ENCODE measurements around the gene TM7SF2. TPM values are rescaled to one million over a fixed set of nuclear protein-coding genes. Genes with fewer than 3 reads are reported as not detected.

Gene TM7SF2
- 10 to 100 TPM; 17.4 to 18.1 TPM for total RNA-seq

GRCh38 chr11:65111744-65112545, at the start of gene TM7SF2:
TM7SF2 (plus strand) TSS chr11:65111872; CDS start chr11:65112016, 144 bp downstream.
- intact Hi-C loops (cut with DNase I, micrococcal nuclease) = loop anchor here (1.0 to 10.0 kb wide), 9 partner anchors 16 to 867 kb away; partner anchors contain the start of genes VPS51 (in 2 of the 2), ARL2 (in 1 of the 2), ATG2A (in 1 of the 2) and CCDC88B (in 1 of the 2)
- peak within 1 kb of the TSS; percentile 83 for H3K4me3 Mint-ChIP-seq

DNA sequence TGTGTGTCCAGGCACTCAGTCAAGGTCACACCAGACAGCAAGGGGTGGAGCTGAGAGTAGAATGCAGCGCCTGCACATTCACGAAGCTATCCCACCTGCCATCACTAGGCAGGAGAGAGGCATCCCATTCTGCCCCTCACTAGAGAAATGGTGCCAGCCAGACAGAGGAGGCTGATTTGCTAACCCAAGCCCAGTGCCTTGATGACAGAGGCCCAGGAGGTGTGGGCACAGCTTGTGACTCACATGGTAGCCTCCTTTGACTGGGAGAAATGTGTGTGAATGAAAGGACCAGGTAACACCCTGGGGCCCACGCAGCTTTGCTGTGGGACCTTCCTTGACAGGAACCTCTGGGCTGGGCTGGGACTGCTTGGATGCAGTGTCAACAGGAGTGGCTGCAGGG, 48.1 kb upstream of the TM7SF2 start:
- no peak overlapping the region for H3K4me3 Mint-ChIP-seq
- ChIA-PET CTCF (interaction anchor here (0.7 kb wide), 1 partner anchor 53 kb away, joined by 3 read pairs; no protein-coding TSS in a partner anchor), POLR2A (interaction anchor here (0.6 to 1.4 kb wide), 2 partner anchors 13 to 17 kb away, joined by 3 to 7 read pairs; no protein-coding TSS in a partner anchor)
- no peak overlapping the region for H3K27ac Mint-ChIP-seq
- H3K36me3 Mint-ChIP-seq (ENCODE audit: low read depth) = no peaks in the 10 kb centered on the region
- H3K4me1 Mint-ChIP-seq = peaks cover 4% of the 10 kb centered on the region
- no peaks in the 10 kb centered on the region for H3K27me3 Mint-ChIP-seq
- no peaks in the 10 kb centered on the region for H3K9me3 Mint-ChIP-seq (ENCODE audit: low read depth)
- intact Hi-C loops (cut with DNase I, micrococcal nuclease) = no loop called here
- DNase-seq (no peak), ATAC-seq (peak; percentile 58)

More at GRCh38 chr11:65111744-65112545, at the start of gene TM7SF2:
- Mint-ChIP-seq H3K27ac (peak within 1 kb of the TSS; percentile 74), H3K4me1 (peaks cover 50% of the 10 kb centered on the region), H3K9me3 (ENCODE audit: low read depth) (no peaks in the 10 kb centered on the region), H3K36me3 (ENCODE audit: low read depth) (peaks cover 11% of the 10 kb centered on the region), H3K27me3 (no peaks in the 10 kb centered on the region)
- ChIA-PET POLR2A (interaction anchor here (0.5 to 2.6 kb wide), 7 partner anchors 8 to 365 kb away, joined by 3 to 14 read pairs (median 3); partner anchors contain the start of genes FAU and MRPL49), CTCF (interaction anchor here (0.6 to 4.9 kb wide), 14 partner anchors 9 to 261 kb away, joined by 3 to 56 read pairs (median 4); partner anchors contain the start of genes FAU, MRPL49 and VPS51)
- DNase-seq (peak; percentile 98), ATAC-seq (peak; percentile 78)

- CTCF ChIA-PET = interaction anchor here (0.6 to 0.9 kb wide), 2 partner anchors 75 to 265 kb away, joined by 3 read pairs; no protein-coding TSS in a partner anchor
- intact Hi-C loops (cut with DNase I, micrococcal nuclease) = no loop called here
Observed at GRCh38 chr11:65064847-65065240, 46.8 kb upstream of the TM7SF2 start.

DNA sequence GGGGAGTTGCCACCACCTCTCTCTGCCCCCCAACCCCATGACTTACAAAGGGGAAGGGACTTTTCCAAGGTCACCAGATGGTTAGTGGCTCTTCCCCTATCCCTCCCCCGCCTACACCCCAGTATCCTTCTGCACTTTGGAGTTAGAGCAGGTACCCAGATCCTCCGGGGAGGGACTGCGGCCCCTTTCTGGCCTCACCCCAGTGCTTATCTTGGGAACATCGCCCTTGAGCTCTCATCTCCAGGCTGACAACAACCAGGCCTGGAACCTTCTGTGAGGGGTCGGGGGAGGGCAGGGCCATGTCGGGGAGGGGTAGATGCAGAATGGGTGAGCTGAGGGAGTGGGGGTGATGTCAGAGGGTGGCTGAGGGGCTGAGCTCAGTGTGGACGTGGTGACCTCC, 45.8 kb upstream of the TM7SF2 start:
- no peaks in the 10 kb centered on the region for H3K36me3 Mint-ChIP-seq (ENCODE audit: low read depth)
- no peak overlapping the region for H3K4me3 Mint-ChIP-seq
- H3K27ac Mint-ChIP-seq = no peak overlapping the region
- intact Hi-C loops (cut with DNase I, micrococcal nuclease) = no loop called here
- no peak for ATAC-seq
- CTCF ChIA-PET = no interaction called here
- POLR2A ChIA-PET = no interaction called here
- no peaks in the 10 kb centered on the region for H3K9me3 Mint-ChIP-seq (ENCODE audit: low read depth)
- H3K4me1 Mint-ChIP-seq = peaks cover 2% of the 10 kb centered on the region
- DNase-seq = no peak
- no peaks in the 10 kb centered on the region for H3K27me3 Mint-ChIP-seq

More at GRCh38 chr11:65064847-65065240, 46.8 kb upstream of the TM7SF2 start:
- H3K27me3 Mint-ChIP-seq = no peaks in the 10 kb centered on the region
- no peak overlapping the region for H3K4me3 Mint-ChIP-seq
- ATAC-seq (no peak), DNase-seq (no peak)
- no peaks in the 10 kb centered on the region for H3K9me3 Mint-ChIP-seq (ENCODE audit: low read depth)
- no peaks in the 10 kb centered on the region for H3K36me3 Mint-ChIP-seq (ENCODE audit: low read depth)
- POLR2A ChIA-PET = interaction anchor here (1.4 kb wide), 1 partner anchor 12 kb away, joined by 3 read pairs; no protein-coding TSS in a partner anchor
- no peak overlapping the region for H3K27ac Mint-ChIP-seq
- peaks cover 4% of the 10 kb centered on the region for H3K4me1 Mint-ChIP-seq

DNA sequence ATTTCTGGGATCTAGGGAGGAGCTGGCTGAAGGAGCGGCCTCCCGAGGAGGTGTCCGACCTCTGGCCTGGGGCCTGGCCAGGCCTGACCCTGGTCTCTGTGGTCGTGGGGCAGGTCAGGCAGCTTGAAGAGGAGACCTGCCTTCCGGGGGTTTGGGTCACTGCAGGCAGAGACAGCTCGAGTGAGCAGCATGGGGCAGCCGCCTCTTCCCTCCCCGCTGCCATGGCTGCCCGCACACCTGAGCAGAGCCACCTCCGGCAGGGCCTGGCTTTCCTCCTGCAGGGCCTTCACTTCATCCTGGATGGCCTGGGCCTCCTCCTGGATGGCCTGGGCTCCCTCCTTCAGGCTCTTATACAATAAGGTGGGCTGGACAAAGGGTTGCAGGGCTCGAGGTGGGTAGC, 45.4 kb upstream of the TM7SF2 start:
- POLR2A ChIA-PET = no interaction called here
- Mint-ChIP-seq H3K9me3 (ENCODE audit: low read depth) (no peaks in the 10 kb centered on the region), H3K27me3 (no peaks in the 10 kb centered on the region), H3K27ac (no peak overlapping the region), H3K4me1 (no peaks in the 10 kb centered on the region), H3K36me3 (ENCODE audit: low read depth) (no peaks in the 10 kb centered on the region), H3K4me3 (no peak overlapping the region)
- CTCF ChIA-PET = no interaction called here
- DNase-seq (no peak), ATAC-seq (no peak)
- intact Hi-C loops (cut with DNase I, micrococcal nuclease) = no loop called here

DNA sequence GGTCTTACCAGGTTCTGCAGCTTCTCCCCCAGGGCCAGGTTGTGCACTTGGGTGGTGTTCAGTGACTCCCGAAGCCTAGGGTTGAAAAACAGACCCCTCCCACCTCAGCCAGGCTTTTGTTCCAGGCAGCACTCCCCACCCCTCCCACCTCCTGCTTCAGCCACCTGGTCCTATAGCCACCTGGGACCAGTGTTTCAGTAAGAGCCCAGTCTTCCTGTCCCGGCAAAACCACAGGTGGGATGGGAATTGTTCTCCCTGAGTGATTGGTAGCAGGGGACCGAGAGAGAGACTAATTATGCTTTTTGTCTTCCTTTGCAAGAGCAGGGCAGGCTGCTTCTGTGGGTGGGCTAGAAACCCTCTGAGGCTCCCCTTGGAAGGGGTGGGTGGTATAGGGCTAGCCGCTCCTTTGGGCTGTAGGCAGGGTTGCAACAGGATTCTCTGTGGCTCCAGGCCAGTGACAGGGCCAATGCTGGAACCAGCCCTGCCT, 44.8 kb upstream of the TM7SF2 start:
- DNase-seq (no peak), ATAC-seq (no peak)
- Mint-ChIP-seq H3K4me1 (no peaks in the 10 kb centered on the region), H3K27me3 (no peaks in the 10 kb centered on the region), H3K36me3 (ENCODE audit: low read depth) (no peaks in the 10 kb centered on the region), H3K27ac (no peak overlapping the region), H3K9me3 (ENCODE audit: low read depth) (no peaks in the 10 kb centered on the region), H3K4me3 (no peak overlapping the region)
- intact Hi-C loops (cut with DNase I, micrococcal nuclease) = no loop called here
- ChIA-PET POLR2A (no interaction called here), CTCF (no interaction called here)

DNA sequence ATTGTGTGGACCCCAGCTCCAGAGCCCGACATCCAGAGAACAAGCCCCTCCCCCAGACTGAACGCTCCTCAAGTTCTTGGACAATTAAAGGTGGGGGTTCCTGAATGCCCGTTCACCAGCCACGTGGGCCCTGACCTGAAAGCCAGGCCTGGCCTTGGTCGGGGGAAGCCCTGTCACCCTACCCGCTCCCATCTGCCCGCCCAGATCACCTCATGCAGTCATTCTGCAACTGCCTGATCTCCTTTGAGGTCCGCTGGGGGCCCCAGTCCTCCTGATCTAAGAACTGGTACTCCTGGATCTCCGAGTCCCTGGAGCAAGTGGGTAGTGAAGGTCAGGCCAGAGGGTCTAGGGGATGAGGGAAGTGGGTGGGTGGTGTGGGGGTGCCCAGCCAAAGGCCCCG, 44.2 kb upstream of the TM7SF2 start:
- no peak for DNase-seq
- no peak for ATAC-seq
- ChIA-PET POLR2A (no interaction called here), CTCF (no interaction called here)
- intact Hi-C loops (cut with DNase I, micrococcal nuclease) = no loop called here
- Mint-ChIP-seq H3K36me3 (ENCODE audit: low read depth) (no peaks in the 10 kb centered on the region), H3K9me3 (ENCODE audit: low read depth) (no peaks in the 10 kb centered on the region), H3K27me3 (no peaks in the 10 kb centered on the region), H3K4me1 (no peaks in the 10 kb centered on the region), H3K27ac (no peak overlapping the region), H3K4me3 (no peak overlapping the region)

GRCh38 chr11:65069217-65069616, 42.5 kb upstream of the TM7SF2 start:
- Mint-ChIP-seq H3K9me3 (ENCODE audit: low read depth) (no peaks in the 10 kb centered on the region), H3K27me3 (no peaks in the 10 kb centered on the region), H3K4me3 (no peak overlapping the region), H3K36me3 (ENCODE audit: low read depth) (no peaks in the 10 kb centered on the region), H3K27ac (no peak overlapping the region), H3K4me1 (no peaks in the 10 kb centered on the region)
- ChIA-PET CTCF (no interaction called here), POLR2A (interaction anchor here (1.4 kb wide), 1 partner anchor 9 kb away, joined by 3 read pairs; no protein-coding TSS in a partner anchor)
- intact Hi-C loops (cut with DNase I, micrococcal nuclease) = no loop called here
- ATAC-seq (no peak), DNase-seq (no peak)

DNA sequence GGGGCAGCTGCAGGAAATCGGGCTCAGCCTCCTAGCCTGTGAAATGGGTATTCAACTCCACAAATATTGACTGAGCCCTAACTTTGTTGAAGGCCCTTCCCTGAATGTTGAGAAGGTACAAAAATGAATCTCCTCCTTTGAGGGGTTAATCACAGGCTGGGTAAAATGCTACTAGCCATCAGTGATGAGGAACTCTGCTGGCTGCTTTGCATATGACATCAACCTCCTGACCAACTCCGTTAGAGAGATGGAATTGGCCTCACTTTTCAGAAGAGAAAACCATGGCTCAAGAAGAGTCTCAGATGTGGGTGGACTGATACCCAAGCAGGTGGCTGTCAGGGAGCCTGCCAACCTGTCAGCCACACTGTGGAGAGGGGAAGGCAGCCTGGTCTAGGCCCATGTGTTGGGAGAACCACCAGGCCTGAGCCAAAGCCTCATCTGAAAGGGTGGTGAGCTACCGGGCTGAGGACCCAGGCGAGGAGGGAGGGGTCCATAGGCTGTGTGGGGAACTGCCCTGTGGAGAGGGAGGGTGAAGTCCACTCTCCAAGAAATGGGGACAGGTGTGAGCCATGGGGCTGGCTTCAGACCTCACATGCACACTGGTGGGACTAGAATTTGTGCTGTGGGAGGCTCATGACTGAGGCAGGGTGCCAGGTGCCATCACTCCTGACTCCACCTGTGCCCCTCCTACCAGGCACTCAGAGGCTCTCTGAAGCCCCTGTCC, 39.6 kb upstream of the TM7SF2 start:
- intact Hi-C loops (cut with DNase I, micrococcal nuclease) = no loop called here
- peak; percentile 4 for ATAC-seq
- POLR2A ChIA-PET = no interaction called here
- H3K4me3 Mint-ChIP-seq = no peak overlapping the region
- no peak for DNase-seq
- CTCF ChIA-PET = no interaction called here
- no peak overlapping the region for H3K27ac Mint-ChIP-seq
- peaks cover 8% of the 10 kb centered on the region for H3K36me3 Mint-ChIP-seq (ENCODE audit: low read depth)
- no peaks in the 10 kb centered on the region for H3K4me1 Mint-ChIP-seq
- H3K27me3 Mint-ChIP-seq = no peaks in the 10 kb centered on the region
- no peaks in the 10 kb centered on the region for H3K9me3 Mint-ChIP-seq (ENCODE audit: low read depth)

GRCh38 chr11:65072631-65072966, 39.1 kb upstream of the TM7SF2 start:
- H3K27me3 Mint-ChIP-seq = no peaks in the 10 kb centered on the region
- CTCF ChIA-PET = no interaction called here
- H3K9me3 Mint-ChIP-seq (ENCODE audit: low read depth) = no peaks in the 10 kb centered on the region
- ATAC-seq = no peak
- POLR2A ChIA-PET = no interaction called here
- H3K4me3 Mint-ChIP-seq = no peak overlapping the region
- no peak for DNase-seq
- no peak overlapping the region for H3K27ac Mint-ChIP-seq
- H3K36me3 Mint-ChIP-seq (ENCODE audit: low read depth) = peaks cover 14% of the 10 kb centered on the region
- intact Hi-C loops (cut with DNase I, micrococcal nuclease) = no loop called here
- H3K4me1 Mint-ChIP-seq = no peaks in the 10 kb centered on the region

- POLR2A ChIA-PET = no interaction called here
- DNase-seq (no peak), ATAC-seq (no peak)
- Mint-ChIP-seq H3K36me3 (ENCODE audit: low read depth) (peaks cover 55% of the 10 kb centered on the region), H3K27ac (no peak overlapping the region), H3K27me3 (no peaks in the 10 kb centered on the region), H3K4me1 (peaks cover 30% of the 10 kb centered on the region), H3K9me3 (ENCODE audit: low read depth) (no peaks in the 10 kb centered on the region), H3K4me3 (no peak overlapping the region)
- intact Hi-C loops (cut with DNase I, micrococcal nuclease) = no loop called here
- CTCF ChIA-PET = interaction anchor here (0.6 kb wide), 1 partner anchor 72 kb away, joined by 4 read pairs; no protein-coding TSS in a partner anchor
Observed at GRCh38 chr11:65077451-65077850, 34.2 kb upstream of the TM7SF2 start.
